Esophagus muscularis mucosa (tissue), 3 donors: ENCODE data around the gene SLC39A1.

Experiments
- POLR2A ChIP-seq: fragments of 450-650 bp; IDR thresholded peaks from one replicate; pipeline ENCODE4 v1.6.1; 2017; ENCODE audit warnings: antibody characterized with exemption, moderate library complexity, mild to moderate bottlenecking, low read depth
- TF ChIP-seq, protein P1 (sequence below), 3 experiments: fragments of 200-600 bp in 2 of 3; fragments of 450-650 bp in 1 of 3; sonication (generic) in 2 of 3; IDR thresholded peaks; one replicate each; pipeline ENCODE4 v1.5.1; 2017 to 2019; ENCODE audit warnings: antibody characterized with exemption in 3 of 3, mild to moderate bottlenecking in 2 of 3, moderate library complexity in 1 of 3

DNA sequence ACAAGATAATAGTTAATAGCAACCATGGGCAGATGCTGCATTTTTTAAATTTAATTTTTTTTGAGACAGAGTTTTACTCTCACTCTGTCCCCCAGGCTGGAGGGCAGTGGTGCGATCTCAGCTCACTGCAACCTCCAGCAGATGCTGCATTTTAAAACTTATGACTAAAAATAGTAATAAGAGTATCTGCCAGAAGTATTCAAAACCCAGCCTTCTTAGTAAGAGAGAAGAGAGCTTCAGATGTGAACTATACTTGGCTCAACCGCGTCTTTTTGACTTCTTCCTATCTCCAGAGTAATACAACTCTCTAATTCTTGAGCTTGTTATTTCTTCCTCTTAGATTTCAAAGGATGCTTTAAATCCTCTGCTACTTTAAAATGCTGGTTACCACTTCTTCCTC lies 31.9 kb upstream of the SLC39A1 start:
- no peak for TF ChIP-seq POLR2A
- TF ChIP-seq, protein P1, sequence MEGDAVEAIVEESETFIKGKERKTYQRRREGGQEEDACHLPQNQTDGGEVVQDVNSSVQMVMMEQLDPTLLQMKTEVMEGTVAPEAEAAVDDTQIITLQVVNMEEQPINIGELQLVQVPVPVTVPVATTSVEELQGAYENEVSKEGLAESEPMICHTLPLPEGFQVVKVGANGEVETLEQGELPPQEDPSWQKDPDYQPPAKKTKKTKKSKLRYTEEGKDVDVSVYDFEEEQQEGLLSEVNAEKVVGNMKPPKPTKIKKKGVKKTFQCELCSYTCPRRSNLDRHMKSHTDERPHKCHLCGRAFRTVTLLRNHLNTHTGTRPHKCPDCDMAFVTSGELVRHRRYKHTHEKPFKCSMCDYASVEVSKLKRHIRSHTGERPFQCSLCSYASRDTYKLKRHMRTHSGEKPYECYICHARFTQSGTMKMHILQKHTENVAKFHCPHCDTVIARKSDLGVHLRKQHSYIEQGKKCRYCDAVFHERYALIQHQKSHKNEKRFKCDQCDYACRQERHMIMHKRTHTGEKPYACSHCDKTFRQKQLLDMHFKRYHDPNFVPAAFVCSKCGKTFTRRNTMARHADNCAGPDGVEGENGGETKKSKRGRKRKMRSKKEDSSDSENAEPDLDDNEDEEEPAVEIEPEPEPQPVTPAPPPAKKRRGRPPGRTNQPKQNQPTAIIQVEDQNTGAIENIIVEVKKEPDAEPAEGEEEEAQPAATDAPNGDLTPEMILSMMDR (IDR thresholded peaks at IDR 0.05) = no peak
